ENCODE data around the gene MOSMO.

The MOSMO gene

DNA sequence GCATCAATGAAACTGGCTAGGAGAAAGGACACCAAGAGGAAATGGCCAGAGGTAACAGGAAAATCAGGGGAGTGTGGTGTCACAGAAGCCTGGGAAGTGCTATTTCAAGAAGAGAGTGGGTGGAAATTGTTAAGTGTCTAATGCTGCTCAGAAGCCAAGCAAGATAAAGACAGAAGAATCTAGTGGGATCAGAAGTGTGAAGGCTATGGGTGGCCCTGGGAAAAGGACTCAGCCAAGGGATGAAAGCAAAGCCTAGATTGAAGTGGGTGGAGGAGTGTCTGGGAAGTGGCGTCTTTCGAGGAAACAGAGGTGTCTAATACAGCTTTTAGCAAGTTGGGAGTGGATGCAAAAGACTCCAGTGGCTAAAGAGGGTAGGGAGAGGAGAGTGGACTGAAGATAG lies 20.4 kb upstream of the MOSMO start:
- peaks cover 33% of the 10 kb centered on the region for H3K36me3 Mint-ChIP-seq (ENCODE audit: low read depth)
- H3K27ac Mint-ChIP-seq = peak overlapping the region in 1 of 3 experiments; percentile 22

GRCh38 chr16:21989133-21989532 lies 18.8 kb upstream of the MOSMO start:
- peaks cover 21% of the 10 kb centered on the region for H3K36me3 Mint-ChIP-seq (ENCODE audit: low read depth)
- H3K9me3 Mint-ChIP-seq = no peaks in the 10 kb centered on the region
- no peaks in the 10 kb centered on the region for H3K27me3 Mint-ChIP-seq (ENCODE audit: low read depth)
- H3K4me1 Mint-ChIP-seq = peaks cover 17% of the 10 kb centered on the region
- H3K27ac Mint-ChIP-seq = no peak overlapping the region
- H3K4me3 Mint-ChIP-seq = no peak overlapping the region
- TF ChIP-seq, protein P1, sequence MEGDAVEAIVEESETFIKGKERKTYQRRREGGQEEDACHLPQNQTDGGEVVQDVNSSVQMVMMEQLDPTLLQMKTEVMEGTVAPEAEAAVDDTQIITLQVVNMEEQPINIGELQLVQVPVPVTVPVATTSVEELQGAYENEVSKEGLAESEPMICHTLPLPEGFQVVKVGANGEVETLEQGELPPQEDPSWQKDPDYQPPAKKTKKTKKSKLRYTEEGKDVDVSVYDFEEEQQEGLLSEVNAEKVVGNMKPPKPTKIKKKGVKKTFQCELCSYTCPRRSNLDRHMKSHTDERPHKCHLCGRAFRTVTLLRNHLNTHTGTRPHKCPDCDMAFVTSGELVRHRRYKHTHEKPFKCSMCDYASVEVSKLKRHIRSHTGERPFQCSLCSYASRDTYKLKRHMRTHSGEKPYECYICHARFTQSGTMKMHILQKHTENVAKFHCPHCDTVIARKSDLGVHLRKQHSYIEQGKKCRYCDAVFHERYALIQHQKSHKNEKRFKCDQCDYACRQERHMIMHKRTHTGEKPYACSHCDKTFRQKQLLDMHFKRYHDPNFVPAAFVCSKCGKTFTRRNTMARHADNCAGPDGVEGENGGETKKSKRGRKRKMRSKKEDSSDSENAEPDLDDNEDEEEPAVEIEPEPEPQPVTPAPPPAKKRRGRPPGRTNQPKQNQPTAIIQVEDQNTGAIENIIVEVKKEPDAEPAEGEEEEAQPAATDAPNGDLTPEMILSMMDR (IDR thresholded peaks at IDR 0.05; ENCODE audit: unreplicated experiment in 3 of 3) = no peak

More for the DNA sequence above, 20.4 kb upstream of the MOSMO start:
- Mint-ChIP-seq H3K4me1 (peaks cover 17% of the 10 kb centered on the region), H3K9me3 (no peaks in the 10 kb centered on the region), H3K4me3 (no peak overlapping the region), H3K27me3 (ENCODE audit: low read depth) (no peaks in the 10 kb centered on the region)
- TF ChIP-seq, protein P1 (IDR thresholded peaks at IDR 0.05; ENCODE audit: unreplicated experiment in 3 of 3) = no peak

DNA sequence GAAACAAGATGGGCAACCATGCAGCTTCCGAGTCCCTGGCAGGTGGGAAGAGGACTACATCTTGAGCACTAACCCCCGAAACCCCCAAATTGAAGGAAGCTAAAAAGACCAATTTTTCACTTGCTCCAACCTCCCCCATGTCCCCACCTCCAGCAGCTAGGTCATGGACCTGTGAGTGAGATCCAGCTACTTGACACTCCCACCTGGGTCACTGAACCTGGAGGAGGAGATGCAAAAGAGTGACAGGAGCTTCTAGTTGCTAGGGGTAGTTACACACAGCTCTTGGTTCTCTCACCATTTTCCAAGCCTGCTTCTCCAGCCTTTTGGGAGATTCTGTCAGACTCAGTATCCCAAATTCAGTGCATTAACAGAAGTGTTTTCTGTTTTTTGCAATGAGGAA lies 18.2 kb upstream of the MOSMO start:
- TF ChIP-seq, protein P1 (IDR thresholded peaks at IDR 0.05; ENCODE audit: unreplicated experiment in 3 of 3) = no peak
- H3K4me3 Mint-ChIP-seq = no peak overlapping the region
- no peaks in the 10 kb centered on the region for H3K9me3 Mint-ChIP-seq
- no peaks in the 10 kb centered on the region for H3K27me3 Mint-ChIP-seq (ENCODE audit: low read depth)
- peaks cover 17% of the 10 kb centered on the region for H3K4me1 Mint-ChIP-seq
- H3K27ac Mint-ChIP-seq = peak overlapping the region in 2 of 3 experiments; percentile 44 to 76
- H3K36me3 Mint-ChIP-seq (ENCODE audit: low read depth) = peaks cover 16% of the 10 kb centered on the region

- Mint-ChIP-seq H3K27me3 (ENCODE audit: low read depth) (no peaks in the 10 kb centered on the region), H3K36me3 (ENCODE audit: low read depth) (peaks cover 11% of the 10 kb centered on the region), H3K27ac (peak overlapping the region in 1 of 3 experiments; percentile 76), H3K4me3 (no peak overlapping the region), H3K9me3 (no peaks in the 10 kb centered on the region), H3K4me1 (peaks cover 17% of the 10 kb centered on the region)
- TF ChIP-seq, protein P1 (IDR thresholded peaks at IDR 0.05; ENCODE audit: unreplicated experiment in 3 of 3) = no peak
Observed at GRCh38 chr16:21990381-21990944, 17.4 kb upstream of the MOSMO start.

GRCh38 chr16:21991621-21992020 lies 16.3 kb upstream of the MOSMO start:
- Mint-ChIP-seq H3K27ac (no peak overlapping the region), H3K4me3 (no peak overlapping the region), H3K4me1 (peaks cover 17% of the 10 kb centered on the region), H3K27me3 (ENCODE audit: low read depth) (no peaks in the 10 kb centered on the region), H3K9me3 (no peaks in the 10 kb centered on the region), H3K36me3 (ENCODE audit: low read depth) (peaks cover 3% of the 10 kb centered on the region)
- TF ChIP-seq, protein P1 (IDR thresholded peaks at IDR 0.05; ENCODE audit: unreplicated experiment in 3 of 3) = no peak

- no peaks in the 10 kb centered on the region for H3K9me3 Mint-ChIP-seq
- TF ChIP-seq, protein P1 (IDR thresholded peaks at IDR 0.05; ENCODE audit: unreplicated experiment in 3 of 3) = no peak
Observed at GRCh38 chr16:21994856-21995465, 12.9 kb upstream of the MOSMO start.

More at GRCh38 chr16:21994856-21995465, 12.9 kb upstream of the MOSMO start:
- Mint-ChIP-seq H3K4me1 (peaks cover 8% of the 10 kb centered on the region), H3K27me3 (ENCODE audit: low read depth) (no peaks in the 10 kb centered on the region), H3K4me3 (no peak overlapping the region), H3K36me3 (ENCODE audit: low read depth) (no peaks in the 10 kb centered on the region), H3K27ac (no peak overlapping the region)
